Smooth muscle cell (in vitro differentiated cells): ENCODE results near the gene EPHX1. TPM values are rescaled to one million over a fixed set of nuclear protein-coding genes. Genes with fewer than 3 reads are reported as not detected.

Experiments
- DNase-seq: peaks from one replicate; lab custom pipeline; 2025; ENCODE audit not compliant: unreplicated experiment; lab: John Stamatoyannopoulos, UW
- H2AFZ ChIP-seq: fragments of 200-600 bp; sonication (generic); 2 replicates; pipeline ENCODE4 v1.6.0; 2016; ENCODE audit warnings: antibody characterized with exemption, low read depth, mild to moderate bottlenecking
- H3F3A ChIP-seq: fragments of 200-600 bp; sonication (generic); 2 replicates; pipeline ENCODE4 v1.6.0; 2017; ENCODE audit warnings: antibody characterized with exemption, low read depth
- H3K27ac ChIP-seq: fragments of 200-600 bp; sonication (generic); 2 replicates; pipeline ENCODE4 v1.5.1; 2016; ENCODE audit warnings: low read depth, mild to moderate bottlenecking
- H3K27me3 ChIP-seq: fragments of 200-600 bp; sonication (generic); 2 replicates; pipeline ENCODE4 v1.6.1; 2016; ENCODE audit warnings: low read depth, mild to moderate bottlenecking
- H3K36me3 ChIP-seq: fragments of 200-600 bp; sonication (generic); 2 replicates; pipeline ENCODE4 v1.5.1; 2016; ENCODE audit warnings: low read depth
- H3K4me1 ChIP-seq: fragments of 200-600 bp; sonication (generic); 2 replicates; pipeline ENCODE4 v1.5.1; 2016; ENCODE audit warnings: low read depth
- H3K4me2 ChIP-seq: fragments of 200-600 bp; sonication (generic); 2 replicates; pipeline ENCODE4 v1.6.0; 2016; ENCODE audit warnings: mild to moderate bottlenecking
- H3K4me3 ChIP-seq: fragments of 200-600 bp; sonication (generic); 2 replicates; pipeline ENCODE4 v1.5.1; 2016; ENCODE audit warnings: mild to moderate bottlenecking
- H3K79me2 ChIP-seq: fragments of 200-600 bp; sonication (generic); 2 replicates; pipeline ENCODE4 v1.6.0; 2016; ENCODE audit warnings: low read depth, mild to moderate bottlenecking
- H3K9ac ChIP-seq: fragments of 200-600 bp; sonication (generic); 2 replicates; pipeline ENCODE4 v1.6.0; 2016; ENCODE audit warnings: low read depth
- H3K9me3 ChIP-seq: fragments of 200-600 bp; sonication (generic); replicated peaks from 2 replicates; pipeline ENCODE4 v1.5.1; 2016; ENCODE audit warnings: low read depth
- H4K20me1 ChIP-seq: fragments of 200-600 bp; sonication (generic); 2 replicates; pipeline ENCODE4 v1.6.0; 2016; ENCODE audit warnings: low read depth
- WGBS: methylation state at CpG from one replicate; pipeline ENCODE4 v1.1.7; 2016; ENCODE audit warnings: low lambda C conversion rate; 5-methylcytosine and 5-hydroxymethylcytosine counted together
- polyA plus RNA-seq: library from polyadenylated mRNA; unstranded; fragments of >200 nt; fragmentation: Nextera tagmentation; extraction: Ambion mirVana; gene quantifications from 2 replicates; pipeline ENCODE4 v1.2.1, GENCODE V29; 2016
- total RNA-seq: library from RNA; depleted of rRNA; stranded (reverse); fragments of >200 nt; gene quantifications from 2 replicates; pipeline ENCODE4 v1.2.3, GENCODE V29; 2014
- TF ChIP-seq, protein P1 (sequence below): fragments of 200-600 bp; sonication (generic); IDR thresholded peaks from 2 replicates; pipeline ENCODE4 v1.5.1; 2017; ENCODE audit warnings: borderline replicate concordance, mild to moderate bottlenecking, antibody characterized with exemption; ENCODE audit not compliant: insufficient read depth, poor library complexity, severe bottlenecking

EPHX1 gene
- total and polyA plus RNA-seq, 2 experiments from 2014 or later, result 16.1 to 22.2 TPM

DNA sequence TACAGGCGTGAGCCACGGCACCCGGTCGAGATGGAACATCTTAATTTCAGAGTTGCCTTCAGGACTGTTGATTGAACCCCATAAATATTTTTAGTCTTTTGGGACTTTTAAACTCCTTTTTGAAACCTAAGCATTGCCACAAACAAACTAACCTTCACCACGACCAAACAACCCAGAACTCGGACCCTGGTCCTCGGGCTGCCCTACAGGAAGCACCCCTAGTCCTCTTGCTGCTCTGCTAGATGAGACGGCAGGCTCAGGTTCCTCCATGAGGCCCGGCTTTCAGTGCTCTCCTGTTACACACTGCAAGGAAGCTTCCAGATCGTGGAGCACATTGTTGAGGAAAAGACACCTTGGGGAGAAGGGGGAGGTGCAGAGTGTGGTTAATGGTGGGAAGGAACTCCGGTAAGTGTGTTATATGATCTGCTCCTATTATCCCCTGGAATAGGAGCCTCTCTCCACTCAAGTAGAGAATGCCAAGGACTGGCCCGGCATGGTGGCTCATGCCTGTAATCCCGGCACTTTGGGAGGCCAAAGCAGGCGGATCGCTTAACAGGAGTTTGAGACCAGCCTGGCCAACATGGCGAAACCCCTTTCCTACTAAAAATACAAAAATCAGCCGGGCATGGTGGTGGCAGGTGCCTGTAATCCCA, 5.7 kb downstream of the EPHX1 start:
- H3K27ac ChIP-seq, result no peak overlapping the region
- peaks cover 35% of the 10 kb centered on the region for H3K4me1 ChIP-seq
- H3F3A ChIP-seq, result peaks cover 28% of the 10 kb centered on the region
- no peaks in the 10 kb centered on the region for H3K9me3 ChIP-seq
- DNase-seq, result no peak
- TF ChIP-seq, protein P1, sequence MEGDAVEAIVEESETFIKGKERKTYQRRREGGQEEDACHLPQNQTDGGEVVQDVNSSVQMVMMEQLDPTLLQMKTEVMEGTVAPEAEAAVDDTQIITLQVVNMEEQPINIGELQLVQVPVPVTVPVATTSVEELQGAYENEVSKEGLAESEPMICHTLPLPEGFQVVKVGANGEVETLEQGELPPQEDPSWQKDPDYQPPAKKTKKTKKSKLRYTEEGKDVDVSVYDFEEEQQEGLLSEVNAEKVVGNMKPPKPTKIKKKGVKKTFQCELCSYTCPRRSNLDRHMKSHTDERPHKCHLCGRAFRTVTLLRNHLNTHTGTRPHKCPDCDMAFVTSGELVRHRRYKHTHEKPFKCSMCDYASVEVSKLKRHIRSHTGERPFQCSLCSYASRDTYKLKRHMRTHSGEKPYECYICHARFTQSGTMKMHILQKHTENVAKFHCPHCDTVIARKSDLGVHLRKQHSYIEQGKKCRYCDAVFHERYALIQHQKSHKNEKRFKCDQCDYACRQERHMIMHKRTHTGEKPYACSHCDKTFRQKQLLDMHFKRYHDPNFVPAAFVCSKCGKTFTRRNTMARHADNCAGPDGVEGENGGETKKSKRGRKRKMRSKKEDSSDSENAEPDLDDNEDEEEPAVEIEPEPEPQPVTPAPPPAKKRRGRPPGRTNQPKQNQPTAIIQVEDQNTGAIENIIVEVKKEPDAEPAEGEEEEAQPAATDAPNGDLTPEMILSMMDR, result no peak
- H3K4me3 ChIP-seq, result no peak overlapping the region
- peaks cover 21% of the 10 kb centered on the region for H4K20me1 ChIP-seq
- no peak overlapping the region for H3K4me2 ChIP-seq
- WGBS, result 90% methylated on average over 17 of the region's 17 CpGs
- H3K79me2 ChIP-seq, result peaks cover 24% of the 10 kb centered on the region
- H2AFZ ChIP-seq, result no peak overlapping the region
- H3K27me3 ChIP-seq, result no peaks in the 10 kb centered on the region
- no peak overlapping the region for H3K9ac ChIP-seq
- no peaks in the 10 kb centered on the region for H3K36me3 ChIP-seq

DNA sequence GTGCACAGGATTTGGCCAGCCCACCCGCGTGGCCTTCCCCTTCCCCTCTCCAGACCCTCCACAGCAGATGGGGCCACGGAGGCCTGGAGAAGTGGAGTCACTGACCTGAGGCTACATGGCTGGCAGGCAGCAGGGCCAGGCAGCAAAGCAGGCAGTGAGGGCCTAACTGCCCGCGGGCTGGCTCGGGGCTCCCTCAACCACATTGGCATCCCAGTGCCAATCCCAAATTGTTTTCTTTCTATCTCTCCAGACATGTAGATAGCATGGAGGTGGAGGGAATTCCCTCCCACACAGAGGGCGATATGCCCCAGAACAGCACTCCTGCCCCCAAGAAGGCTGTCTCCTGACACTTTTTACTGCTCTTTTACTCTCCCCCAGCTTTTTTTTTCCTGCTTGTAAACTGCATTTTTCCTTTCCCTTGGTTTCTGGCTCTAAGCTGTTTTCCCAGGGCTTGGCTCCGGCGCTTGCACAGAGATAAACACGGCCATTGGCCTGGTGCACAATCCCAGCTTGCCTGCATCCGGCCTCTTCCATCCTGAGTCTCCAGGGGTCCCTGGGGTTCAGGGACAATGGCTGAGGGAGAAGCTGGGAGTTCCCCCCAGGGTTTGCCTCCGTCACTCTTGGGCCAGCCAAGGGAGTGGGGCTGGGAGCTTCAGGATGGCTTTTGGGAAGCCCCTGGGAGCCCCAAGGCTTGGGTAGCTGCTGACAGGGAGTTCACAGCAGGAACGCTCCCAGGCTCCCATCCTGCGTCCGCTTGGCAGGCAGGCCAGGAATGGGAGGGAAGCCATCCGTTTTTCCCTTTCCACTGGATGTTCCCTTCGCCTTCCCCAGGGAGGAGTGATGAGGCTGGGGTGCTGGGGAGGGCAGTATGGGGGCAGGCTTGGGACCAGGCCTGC, 7.0 kb downstream of the EPHX1 start:
- Histone ChIP-seq H3F3A (peaks cover 28% of the 10 kb centered on the region), H3K4me3 (no peak overlapping the region), H3K4me1 (peaks cover 30% of the 10 kb centered on the region), H3K27me3 (no peaks in the 10 kb centered on the region), H3K9ac (no peak overlapping the region), H2AFZ (no peak overlapping the region), H3K9me3 (no peaks in the 10 kb centered on the region), H4K20me1 (peaks cover 10% of the 10 kb centered on the region), H3K36me3 (no peaks in the 10 kb centered on the region), H3K79me2 (peaks cover 24% of the 10 kb centered on the region), H3K27ac (peak overlapping the region; percentile 63), H3K4me2 (peak overlapping the region; percentile 20)
- 40% methylated on average over 16 of the region's 17 CpGs for WGBS
- no peak for DNase-seq
- TF ChIP-seq, protein P1, result no peak

DNA sequence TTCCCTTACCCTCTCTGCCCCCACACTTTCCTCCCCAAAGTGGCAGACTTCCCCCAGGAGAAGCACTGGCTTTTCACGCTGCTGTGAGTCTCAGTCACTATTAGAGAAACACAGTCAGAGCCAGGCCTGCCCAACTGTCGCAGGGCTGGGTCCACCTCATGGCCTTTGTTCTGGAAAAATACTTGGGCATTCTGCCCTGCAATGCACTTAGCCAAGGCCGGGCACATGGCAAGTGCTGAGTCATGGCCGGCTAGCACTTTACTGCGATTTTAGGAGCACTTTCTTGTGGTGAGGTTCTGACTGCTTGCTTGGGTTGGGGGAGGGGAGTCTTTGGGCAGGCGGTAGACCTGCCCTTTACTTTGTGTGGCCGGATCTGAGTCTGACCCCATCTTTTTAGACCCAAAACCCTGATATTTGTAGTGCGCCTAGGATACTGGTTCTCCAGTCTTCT, 7.7 kb downstream of the EPHX1 start:
- DNase-seq, result no peak
- Histone ChIP-seq H3K27me3 (no peaks in the 10 kb centered on the region), H3K27ac (peak overlapping the region; percentile 63), H3K9me3 (no peaks in the 10 kb centered on the region), H2AFZ (no peak overlapping the region), H3K4me3 (no peak overlapping the region), H3K36me3 (no peaks in the 10 kb centered on the region), H3K79me2 (peaks cover 24% of the 10 kb centered on the region), H3K4me2 (peak overlapping the region; percentile 20), H3K9ac (no peak overlapping the region), H4K20me1 (peaks cover 7% of the 10 kb centered on the region), H3F3A (peaks cover 23% of the 10 kb centered on the region), H3K4me1 (peaks cover 30% of the 10 kb centered on the region)
- 30% methylated on average over 8 of the region's 8 CpGs for WGBS
- TF ChIP-seq, protein P1, result no peak
